GM19099 (cell line): Measurements from ENCODE around the gene ASGR2.

ENCODE experiments used
- POLR2A ChIP-seq: IDR thresholded peaks from 3 replicates; pipeline ENCODE4 v1.6.1; 2011; ENCODE audit warnings: low read depth; ENCODE audit not compliant: insufficient read length; ENCODE audit errors: extremely low read depth

The ASGR2 gene

GRCh38 chr17:7130621-7131422, 16.2 kb upstream of the ASGR2 start:
- TF ChIP-seq POLR2A = no peak

GRCh38 chr17:7129311-7129710, 14.7 kb upstream of the ASGR2 start:
- no peak for TF ChIP-seq POLR2A

- TF ChIP-seq POLR2A = no peak
Measured at GRCh38 chr17:7128160-7128559, 13.5 kb upstream of the ASGR2 start.

GRCh38 chr17:7124923-7125322, 10.3 kb upstream of the ASGR2 start:
- no peak for TF ChIP-seq POLR2A

GRCh38 chr17:7123844-7124243, 9.2 kb upstream of the ASGR2 start:
- TF ChIP-seq POLR2A = no peak

- no peak for TF ChIP-seq POLR2A
Measured at GRCh38 chr17:7122381-7122780, 7.8 kb upstream of the ASGR2 start.

- TF ChIP-seq POLR2A = no peak
Measured at GRCh38 chr17:7120123-7120522, 5.5 kb upstream of the ASGR2 start.

- TF ChIP-seq POLR2A = no peak
Measured at GRCh38 chr17:7119314-7119713, 4.7 kb upstream of the ASGR2 start.

GRCh38 chr17:7114875-7115614, 423 bp upstream of the ASGR2 start:
- no peak for TF ChIP-seq POLR2A

GRCh38 chr17:7113273-7114071, 1.1 kb downstream of the ASGR2 start:
- no peak for TF ChIP-seq POLR2A

GRCh38 chr17:7112510-7113108, 2.0 kb downstream of the ASGR2 start:
- TF ChIP-seq POLR2A = no peak

GRCh38 chr17:7111784-7112509, 2.7 kb downstream of the ASGR2 start:
- no peak for TF ChIP-seq POLR2A

GRCh38 chr17:7110617-7111306, 3.9 kb downstream of the ASGR2 start:
- no peak for TF ChIP-seq POLR2A
